GM18511 (cell line): ENCODE results near the gene ARHGAP28.
"Not testable (repeated sequence)": the region's sequence is repeated elsewhere in the genome, so short reads cannot be mapped to it uniquely, and the experiment has no call there.

Source experiments
- ATAC-seq: cut with Tn5 transposase; IDR thresholded peaks from one replicate; pipeline ENCODE4 v1.9.1; 2021; ENCODE audit warnings: mild to moderate bottlenecking, moderate library complexity; ENCODE audit not compliant: unreplicated experiment

Gene ARHGAP28

DNA sequence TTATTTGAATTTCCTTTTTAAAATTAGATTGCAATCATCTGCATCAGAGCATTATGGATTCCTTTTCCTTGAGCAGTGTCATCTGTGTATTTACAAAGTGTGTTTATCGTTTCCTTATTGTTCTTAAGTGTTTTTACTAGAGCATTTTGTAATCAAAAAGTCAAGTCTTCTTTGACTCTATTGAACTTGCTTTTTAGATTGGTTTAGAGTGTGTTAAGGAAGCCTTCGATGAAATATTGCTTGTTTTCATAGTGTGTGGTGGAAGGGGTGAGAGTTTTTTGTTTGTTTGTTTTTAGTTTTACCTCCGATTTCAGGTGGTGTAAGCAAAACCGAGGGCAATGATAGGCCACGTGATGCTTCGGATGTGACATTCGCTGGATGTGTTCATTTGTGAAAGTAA, 45.7 kb downstream of the ARHGAP28 start:
- no peak for ATAC-seq

DNA sequence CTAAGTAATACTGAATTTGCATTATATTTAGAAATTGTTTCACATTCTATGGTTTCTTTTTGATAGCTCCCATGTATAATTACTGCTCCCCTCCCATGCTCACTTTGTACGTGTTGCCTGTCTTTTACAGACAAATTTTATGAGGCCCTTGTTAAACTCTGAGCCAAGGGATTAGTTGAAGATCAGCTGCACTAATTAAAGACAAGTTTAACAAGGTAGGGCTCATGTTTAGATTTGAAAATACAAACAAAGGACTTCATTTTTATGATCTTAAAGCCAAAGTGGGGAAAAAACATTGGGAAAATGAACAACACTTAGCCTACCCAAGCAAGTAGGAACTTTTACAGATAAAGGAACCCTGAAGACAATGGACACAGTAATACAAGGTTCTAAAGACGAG, 46.2 kb downstream of the ARHGAP28 start:
- no peak for ATAC-seq

DNA sequence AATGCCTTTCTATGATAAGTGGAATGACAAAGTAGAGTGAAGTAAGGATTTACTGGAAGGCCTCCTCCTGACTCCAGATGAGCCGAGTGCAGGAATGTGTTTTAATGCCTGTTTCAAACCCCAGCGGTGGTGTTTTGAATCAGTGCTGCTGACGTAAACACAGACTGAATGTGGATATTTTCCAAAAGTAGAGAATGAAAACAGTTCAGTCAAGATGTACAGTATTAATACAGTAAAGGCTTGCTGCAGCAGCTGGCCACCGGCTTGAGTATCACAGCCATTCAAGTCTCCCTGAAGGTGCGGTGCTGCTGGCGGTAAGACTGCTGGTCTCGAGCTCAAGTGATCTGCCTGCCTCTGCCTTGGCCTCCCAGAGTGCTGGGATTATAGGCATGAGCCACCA, 46.7 kb downstream of the ARHGAP28 start:
- ATAC-seq: no peak

DNA sequence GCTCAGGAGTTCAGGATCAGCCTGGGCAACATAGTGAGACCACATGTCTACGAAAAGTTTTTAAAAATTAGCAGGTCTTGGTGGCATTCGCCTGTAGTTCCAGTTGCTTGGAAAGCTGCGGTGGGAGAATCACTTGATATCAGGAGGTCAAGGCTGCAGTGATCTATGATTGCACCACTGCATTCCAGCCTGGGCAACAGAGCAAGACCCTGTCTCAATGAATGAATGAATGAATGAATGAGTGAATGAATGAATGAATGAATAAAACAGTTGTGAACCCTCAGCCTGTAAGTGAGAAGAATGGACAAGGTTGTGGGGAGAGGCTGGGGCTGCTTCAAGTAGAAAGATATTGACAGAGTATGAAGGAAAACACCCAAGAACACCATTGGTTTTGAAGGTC, 48.0 kb downstream of the ARHGAP28 start:
- ATAC-seq: no peak

DNA sequence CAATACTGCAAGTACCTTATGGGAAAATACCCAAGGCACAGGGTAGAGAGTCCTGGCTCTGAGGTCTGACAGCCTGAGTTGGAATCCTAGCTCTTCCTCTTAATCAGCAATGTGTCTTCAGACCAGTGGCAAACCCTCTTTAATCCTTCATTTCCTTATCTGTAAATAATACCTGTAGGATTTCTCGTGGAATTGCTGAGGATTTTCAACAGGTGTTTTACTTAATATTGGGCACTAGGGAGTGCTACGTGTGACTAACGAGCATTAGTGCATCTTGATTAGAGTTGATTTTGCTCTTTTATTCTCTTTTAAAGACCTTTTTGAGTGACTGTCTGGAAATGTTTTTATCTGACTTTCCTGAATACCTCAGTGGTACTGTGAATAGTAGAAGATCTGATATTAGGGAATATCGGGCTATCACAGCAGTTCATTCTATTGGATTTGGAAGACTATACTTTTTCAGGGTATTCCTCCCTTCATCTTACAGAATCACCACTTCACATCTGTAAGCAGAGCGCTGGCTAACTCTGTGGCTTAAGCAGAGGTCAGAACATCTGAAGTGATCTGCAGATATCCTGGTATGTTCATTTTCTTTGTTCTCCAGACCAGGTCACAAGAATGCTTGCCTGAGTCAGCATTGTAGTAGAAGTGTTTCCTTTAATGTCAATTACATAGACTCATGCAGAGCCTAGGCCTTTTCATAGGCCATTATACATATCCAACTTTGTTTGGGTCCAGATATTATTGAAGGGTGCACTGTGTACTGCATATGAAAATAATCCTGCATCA, 49.1 kb downstream of the ARHGAP28 start:
- ATAC-seq: no peak

DNA sequence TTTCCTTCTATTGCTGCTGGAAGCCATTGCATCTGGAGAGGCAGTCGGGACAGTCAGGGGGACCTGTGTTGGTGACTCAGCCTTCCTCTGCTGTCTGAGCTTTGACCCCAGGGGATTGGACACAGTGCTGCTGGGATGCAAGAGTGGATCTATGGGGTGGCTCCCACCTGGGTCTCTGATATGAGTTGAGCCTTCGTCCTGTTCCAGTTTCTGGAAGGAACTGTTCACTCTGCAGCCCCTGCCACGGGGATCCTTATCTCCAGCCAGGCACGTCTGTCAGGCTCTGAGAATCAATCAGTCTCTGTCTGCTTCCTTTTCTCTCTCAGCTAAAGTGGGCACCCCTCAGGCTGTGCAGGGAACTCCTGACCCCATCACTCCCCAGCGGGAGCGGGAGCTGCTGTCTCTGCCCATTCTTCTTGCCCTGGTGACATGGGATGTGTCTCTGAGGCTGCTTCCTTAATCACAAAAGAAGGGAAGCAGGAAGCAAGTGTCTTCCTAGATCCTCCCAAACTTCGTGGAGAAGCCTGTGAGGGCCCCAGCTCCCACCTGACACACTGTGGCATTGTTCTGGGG, 51.7 kb downstream of the ARHGAP28 start:
- ATAC-seq: no peak

DNA sequence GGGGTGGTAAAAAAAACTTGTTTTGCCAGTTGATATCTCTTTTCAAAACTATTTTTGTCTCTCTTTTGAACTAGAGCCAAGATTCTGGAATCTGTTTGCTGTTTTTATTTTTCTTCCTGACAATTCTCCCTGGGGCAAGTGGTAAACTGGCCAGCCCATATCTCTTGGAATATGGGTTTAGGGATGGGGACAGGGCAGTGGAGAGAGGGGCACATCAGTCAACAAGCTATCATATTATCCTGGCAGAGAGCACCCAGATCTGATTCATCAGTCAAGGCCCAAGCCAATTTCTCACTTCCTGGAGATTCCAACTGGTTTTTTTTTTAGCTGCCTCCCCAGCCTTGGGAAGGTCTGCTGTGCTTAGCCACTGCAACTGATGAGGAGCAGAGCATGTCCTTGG, 52.3 kb downstream of the ARHGAP28 start:
- ATAC-seq: no peak

DNA sequence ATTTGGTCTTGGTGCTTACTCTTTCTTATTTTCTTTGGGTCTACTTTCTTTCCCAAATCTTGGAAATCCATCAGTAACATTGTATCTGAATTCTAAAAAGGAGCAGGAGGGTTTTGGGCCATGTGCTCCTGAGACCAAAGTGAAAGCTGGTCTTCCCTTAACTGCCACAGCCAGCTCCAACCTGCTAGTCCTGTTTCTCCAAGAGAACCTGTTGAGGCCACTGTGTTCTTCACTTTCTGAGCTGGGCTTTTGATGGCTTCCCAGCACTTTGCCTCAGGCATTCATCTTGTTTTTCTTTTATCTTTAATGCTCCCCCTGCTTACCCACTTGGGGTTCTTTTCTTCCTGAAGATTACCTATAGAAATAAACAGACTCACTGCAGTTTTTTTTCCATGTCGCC, 53.3 kb downstream of the ARHGAP28 start:
- ATAC-seq: no peak

DNA sequence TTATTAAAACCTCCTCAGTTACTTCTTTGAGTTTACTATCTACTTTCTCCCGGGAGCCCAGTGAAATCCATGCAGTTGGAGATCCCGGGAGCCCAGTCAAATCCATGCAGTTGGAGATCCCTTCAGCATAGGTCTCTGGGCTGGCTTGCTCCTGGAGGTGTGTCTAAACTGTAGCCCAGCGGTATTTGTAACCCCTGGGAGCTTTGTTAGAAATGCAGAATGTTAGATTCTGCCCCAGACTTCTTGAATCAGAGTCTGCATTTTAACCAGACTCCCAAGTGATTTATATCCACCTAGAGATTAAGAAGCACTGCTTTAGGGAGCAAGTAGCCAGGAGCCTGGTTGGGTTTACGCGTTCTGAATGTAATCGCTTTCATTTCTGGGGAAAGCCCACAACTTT, 54.5 kb downstream of the ARHGAP28 start:
- ATAC-seq: no peak

DNA sequence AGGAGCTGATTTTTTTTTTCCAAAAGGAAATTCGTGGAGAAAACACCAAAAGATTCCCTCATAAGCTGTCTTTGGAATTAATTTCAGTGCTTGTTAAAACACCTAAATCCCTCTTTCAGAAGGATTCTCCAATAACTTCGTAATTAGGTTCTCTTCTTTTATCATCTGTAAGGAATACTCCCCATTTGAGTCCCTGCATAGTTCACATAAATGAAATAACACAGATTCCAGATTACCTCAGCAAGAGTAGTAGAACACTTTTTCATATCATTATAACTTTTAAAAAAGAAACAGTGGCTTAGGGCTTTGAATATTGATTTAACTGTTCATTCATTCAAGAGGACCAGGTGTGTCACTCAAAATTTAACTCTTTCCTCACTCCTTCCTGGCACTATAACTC, 55.5 kb downstream of the ARHGAP28 start:
- ATAC-seq: no peak

DNA sequence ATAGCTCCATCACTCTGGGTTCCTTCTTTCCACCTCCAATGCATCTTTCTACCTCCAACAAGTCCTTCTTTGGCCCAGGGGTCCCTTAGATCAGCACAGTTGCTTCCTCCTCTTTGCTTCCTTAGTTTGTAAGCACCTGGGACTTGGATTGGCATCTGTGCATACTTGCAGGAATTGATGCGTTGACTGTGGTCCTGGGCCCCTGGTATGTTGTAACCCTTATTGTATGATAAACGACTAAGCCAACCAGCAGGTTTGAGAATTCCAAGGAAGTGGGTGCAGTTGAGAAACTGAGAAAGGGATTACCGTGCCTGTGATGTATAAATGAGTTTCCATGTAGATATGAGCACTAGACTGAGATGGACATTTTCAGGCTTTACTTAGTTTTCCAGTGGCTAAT, 55.9 kb downstream of the ARHGAP28 start:
- ATAC-seq: no peak

DNA sequence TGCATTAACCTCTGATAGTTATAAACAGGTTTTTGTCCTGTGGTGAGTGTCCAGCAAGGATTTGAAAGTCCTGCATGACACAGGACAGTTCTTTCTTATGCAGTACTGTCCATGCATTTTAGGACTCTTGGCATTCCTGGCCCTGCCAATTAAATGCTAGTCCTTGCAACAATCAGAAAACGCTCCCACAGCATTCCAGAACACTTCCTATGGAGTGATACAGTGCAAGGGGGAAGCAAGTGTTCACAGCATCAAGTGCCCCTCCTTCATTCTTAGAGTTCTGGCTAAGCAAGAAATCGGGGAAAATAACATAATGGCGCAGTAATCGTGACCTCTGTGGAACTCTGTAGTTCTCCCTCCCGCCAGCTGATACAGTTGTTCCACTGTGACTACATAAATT, 62.9 kb downstream of the ARHGAP28 start:
- no peak for ATAC-seq

DNA sequence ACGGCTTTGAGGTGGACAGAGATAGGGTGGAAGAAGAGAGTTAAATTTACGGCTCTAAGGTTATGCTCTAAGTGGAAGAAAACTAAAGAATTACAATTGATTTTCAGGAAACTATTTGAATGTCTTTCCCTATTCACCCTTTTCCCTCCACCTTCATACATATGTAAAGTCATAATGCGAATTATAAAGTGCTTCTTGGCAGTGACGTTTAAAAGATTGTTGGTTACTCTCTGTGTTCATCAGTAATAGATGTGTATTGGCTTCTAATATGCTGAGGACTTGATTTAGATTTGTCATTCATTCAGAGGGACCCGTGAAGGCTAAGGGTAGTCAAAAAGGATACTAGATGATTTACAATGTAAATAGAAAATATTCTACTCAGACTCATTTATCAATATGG, 63.9 kb downstream of the ARHGAP28 start:
- no peak for ATAC-seq

DNA sequence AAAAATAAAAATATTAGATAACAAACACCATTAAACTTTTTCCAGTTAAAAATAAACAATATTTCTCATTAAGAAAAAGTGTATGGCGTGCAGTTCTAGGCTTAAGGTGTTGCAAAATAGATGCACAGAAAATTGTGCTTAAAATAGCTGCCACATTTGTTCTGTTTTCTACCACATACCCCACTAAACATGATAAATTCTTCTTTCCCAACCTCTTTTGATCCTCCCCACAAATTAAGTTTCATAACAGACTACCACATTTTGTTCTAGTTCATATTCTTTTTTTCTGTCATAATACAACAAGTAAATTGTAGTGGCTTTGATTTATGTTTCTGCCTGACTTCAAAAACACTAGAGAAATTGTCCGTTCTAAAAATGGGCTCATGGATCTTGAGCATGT, 64.5 kb downstream of the ARHGAP28 start:
- ATAC-seq: no peak

DNA sequence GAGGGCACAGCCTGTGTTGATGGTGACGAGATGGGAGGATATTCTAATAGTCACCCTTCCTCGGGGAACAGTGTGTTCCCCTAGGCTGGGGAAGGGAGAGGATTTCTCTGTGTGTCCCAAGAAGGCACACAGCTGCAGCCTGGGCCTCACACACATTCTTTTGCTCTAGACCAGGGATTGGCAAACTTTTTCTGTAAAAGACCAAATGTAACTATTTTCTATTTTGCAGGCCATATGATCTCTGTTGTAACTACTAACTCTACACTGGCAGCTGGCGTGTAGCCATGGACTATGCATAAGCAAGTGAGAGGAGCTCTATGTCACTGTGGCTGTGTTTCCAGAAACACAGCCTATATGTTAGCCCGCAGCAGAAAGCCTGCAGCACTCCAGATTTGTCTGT, 65.8 kb downstream of the ARHGAP28 start:
- no peak for ATAC-seq

DNA sequence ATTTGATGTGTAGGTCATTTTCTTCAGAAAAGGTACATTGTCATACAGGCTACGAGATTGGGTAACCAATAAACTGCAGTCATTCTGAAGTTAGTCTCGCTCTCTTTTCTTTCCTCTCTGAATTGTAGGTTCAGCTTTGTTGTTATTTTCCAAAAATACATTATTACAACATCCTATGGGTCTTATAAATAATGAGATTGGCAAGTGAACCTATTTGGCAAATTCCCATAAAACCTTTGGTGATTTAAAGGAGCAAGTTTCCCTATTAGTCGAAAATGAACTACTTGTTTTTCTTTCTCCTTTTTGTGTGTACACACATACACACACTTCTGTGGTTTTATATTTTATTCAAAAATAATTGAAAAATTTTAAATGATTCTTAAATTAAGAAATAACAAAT, 67.0 kb downstream of the ARHGAP28 start:
- ATAC-seq: no peak

DNA sequence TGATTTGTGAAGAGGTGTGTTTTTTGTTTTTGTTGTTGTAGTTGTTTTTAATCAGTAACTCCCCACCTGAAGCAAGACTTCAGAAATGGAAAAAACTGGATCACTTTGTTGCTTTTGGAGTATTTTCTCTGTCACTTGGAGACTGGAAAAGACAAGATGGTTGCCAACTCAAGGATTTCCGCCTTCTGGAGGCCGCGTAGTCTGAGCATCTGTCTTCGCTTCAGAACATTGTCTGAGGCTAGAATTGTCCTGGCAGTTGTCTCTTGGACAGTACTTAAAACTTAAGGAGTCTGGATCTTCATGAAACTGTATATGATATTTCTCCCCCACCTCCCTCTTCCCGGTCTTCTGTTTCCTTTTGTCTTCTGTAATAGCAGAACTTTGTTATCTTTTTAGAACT, 67.7 kb downstream of the ARHGAP28 start:
- ATAC-seq: no peak

DNA sequence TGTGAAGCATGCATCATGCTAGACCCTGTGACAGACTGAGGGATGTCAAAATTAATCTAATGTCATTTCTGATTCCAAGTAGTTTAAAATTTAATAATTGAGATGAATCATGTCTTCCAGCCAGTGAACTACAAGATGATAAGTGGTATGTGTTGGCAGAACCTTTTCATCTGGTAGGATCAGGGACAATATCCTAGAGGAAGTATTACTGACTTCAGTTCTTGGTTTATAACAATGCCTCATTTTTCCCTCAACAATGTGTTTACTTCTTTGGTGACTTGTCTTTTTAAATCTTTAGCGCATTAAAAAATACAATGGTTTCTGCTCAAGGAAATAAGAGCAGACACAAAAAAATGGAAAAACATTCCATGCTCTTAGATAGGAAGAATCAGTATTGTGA, 69.4 kb downstream of the ARHGAP28 start:
- ATAC-seq: no peak

DNA sequence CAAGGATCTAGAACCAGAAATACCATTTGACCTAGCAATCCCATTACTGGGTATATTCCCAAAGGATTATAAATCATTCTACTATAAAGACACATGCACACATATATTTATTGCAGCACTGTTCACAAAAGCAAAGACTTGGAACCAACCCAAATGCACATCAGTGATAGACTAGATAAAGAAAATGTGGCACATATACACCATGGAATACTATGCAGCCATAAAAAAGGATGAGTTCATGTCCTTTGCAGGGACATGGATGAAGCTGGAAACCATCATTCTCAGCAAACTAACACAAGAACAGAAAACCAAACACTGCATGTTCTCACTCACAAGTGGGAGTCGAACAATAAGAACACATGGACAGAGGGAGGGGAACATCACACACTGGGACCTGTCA, 70.8 kb downstream of the ARHGAP28 start:
- not testable (repeated sequence) for ATAC-seq

DNA sequence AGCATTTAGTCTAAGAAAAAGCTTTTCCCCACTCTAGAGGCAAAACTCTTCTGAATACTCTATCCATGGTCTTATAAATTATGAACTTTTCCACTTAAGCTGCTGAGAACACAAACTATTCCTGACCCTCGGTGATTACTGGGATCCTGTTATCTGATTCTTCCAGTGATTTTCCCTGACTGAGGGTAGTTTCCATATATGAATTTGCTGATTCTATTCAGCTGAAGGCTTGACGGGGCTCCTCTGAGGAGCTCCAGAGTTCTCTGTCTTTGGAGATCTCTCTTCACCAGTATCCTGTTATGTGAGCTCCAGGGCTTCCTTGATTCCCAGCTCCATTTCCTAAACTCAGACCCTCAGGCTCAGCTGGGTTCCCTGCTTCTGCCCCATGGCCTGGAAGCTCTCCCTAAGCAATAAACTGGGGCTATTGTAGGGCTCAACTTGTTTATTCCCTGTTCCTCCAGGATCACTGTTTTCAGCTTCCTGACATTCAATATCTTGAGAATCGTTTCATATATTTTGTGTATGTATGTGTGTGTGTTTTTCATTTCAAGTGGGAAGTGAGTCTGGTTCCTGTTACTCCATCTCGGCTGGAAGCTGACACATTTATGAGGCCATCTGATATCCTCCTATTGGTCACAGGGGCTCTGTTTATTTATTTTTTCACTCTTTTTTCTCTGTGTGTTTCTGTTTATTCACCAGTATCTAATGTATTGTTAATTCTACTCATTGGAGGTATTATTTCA, 78.2 kb downstream of the ARHGAP28 start:
- ATAC-seq: no peak

DNA sequence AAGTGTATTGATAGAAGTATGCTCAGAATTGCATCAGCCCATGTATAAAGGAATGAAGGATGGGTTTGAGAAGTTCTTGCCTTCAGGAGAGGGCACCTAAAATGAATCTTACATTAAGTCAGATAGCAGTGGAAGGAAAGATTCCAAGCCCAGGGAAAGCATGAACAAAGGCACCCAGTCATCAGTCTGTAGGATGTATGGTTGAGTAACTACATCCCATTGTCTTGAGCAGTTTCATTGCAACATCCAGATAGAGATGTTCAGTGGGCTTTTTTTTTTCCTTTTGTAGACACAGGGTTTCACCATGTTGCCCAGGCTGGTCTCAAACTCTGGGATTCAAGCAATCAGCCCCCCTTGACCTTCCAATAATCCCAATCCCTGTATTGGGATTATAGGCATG, 80.7 kb downstream of the ARHGAP28 start:
- ATAC-seq: no peak

DNA sequence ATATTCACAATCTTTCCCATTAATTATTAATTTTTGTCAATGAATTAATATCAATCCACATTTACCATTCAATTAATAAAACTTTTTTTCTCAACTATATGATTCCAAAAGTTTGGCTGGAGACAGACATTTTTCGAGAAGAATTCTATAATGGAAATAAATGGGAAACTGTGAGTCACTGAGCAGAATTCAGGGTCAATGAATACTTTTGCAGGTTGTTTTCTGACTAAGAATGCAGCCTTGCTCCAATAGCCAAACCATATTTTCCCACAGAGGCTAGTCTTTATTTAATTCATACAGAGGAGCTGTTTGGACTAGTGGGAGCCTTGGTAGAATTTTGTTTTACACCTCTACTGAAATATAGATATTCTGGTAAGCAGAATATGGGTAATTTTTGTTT, 82.3 kb downstream of the ARHGAP28 start:
- no peak for ATAC-seq
